GM12872 (cell line): ENCODE results near the gene LCNL1.

ENCODE experiments used
- TF ChIP-seq, protein P1 (sequence below): IDR thresholded peaks from 3 replicates; pipeline ENCODE4 v1.5.1; 2011; ENCODE audit warnings: low read depth, mild to moderate bottlenecking, low read length, moderate library complexity; ENCODE audit not compliant: insufficient read depth

Gene LCNL1

GRCh38 chr9:136963341-136963740 is 19.5 kb upstream of the LCNL1 start:
- TF ChIP-seq, protein P1, sequence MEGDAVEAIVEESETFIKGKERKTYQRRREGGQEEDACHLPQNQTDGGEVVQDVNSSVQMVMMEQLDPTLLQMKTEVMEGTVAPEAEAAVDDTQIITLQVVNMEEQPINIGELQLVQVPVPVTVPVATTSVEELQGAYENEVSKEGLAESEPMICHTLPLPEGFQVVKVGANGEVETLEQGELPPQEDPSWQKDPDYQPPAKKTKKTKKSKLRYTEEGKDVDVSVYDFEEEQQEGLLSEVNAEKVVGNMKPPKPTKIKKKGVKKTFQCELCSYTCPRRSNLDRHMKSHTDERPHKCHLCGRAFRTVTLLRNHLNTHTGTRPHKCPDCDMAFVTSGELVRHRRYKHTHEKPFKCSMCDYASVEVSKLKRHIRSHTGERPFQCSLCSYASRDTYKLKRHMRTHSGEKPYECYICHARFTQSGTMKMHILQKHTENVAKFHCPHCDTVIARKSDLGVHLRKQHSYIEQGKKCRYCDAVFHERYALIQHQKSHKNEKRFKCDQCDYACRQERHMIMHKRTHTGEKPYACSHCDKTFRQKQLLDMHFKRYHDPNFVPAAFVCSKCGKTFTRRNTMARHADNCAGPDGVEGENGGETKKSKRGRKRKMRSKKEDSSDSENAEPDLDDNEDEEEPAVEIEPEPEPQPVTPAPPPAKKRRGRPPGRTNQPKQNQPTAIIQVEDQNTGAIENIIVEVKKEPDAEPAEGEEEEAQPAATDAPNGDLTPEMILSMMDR, result no peak

- TF ChIP-seq, protein P1, result no peak
Measured at GRCh38 chr9:136963751-136964150, 19.0 kb upstream of the LCNL1 start.

- TF ChIP-seq, protein P1, result no peak
Measured at GRCh38 chr9:136964171-136964689, 18.6 kb upstream of the LCNL1 start.

DNA sequence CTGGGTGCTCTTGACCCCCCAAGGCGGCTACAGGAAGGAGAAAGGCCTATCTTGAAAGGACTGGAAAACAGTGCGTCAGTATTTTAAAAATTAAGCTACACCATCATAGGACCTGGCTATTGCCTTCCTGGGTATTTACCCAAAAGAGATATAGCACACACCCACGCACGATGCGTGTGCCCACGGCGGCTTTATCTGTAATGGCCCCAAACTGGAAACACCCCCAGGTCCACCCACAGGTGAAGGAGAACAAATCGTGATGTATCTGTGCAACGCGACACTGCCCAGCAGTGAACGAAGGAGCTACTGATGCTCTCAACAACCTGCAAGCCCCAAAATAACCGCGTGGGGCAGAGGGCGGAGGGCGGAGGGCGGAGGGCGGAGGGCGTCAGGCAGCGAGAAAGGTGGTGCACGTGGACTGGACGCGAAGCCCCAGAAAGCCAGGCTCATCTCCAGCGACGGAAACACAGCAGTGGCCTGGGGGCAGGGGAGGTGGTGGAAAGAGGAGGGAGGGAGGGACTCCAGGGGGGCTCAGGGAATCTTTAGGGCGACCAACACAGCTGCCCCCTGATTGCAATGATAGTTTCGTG is 17.9 kb upstream of the LCNL1 start:
- TF ChIP-seq, protein P1, result no peak

DNA sequence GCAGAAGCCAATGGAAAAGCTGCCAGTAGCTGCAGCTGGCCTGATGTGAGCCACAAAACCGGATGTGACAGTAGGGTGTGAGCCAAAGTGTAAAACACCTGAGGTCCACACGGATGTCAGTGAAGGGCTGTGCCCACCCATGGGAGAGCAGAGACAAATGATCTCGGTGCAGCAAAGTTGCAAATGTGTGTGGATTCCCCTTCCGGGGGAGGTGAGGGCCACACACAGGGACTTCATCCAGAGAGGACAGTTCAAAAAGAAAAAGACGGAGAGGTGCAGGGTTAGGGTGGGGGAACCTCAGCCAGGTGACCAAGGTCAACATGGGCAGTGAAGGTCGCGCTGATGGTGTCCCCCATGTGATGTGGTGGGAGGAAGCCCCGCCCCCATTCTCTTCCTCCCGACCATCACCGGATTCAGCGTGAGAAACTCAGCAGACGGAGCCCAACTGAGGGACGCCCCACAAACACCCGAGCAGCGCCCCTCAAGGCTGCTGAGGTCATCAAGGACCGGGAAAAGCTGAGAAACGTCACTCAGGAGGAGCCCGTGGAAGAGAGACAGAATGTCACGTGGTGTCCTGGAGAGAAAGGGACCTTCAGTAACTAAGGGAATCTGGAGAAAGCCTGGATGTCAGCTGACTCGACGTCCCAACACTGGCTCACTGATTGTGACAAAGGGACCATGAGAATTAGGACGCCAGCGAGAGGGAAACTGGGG is 16.9 kb upstream of the LCNL1 start:
- TF ChIP-seq, protein P1, result no peak

- TF ChIP-seq, protein P1, result no peak
Measured at GRCh38 chr9:136968333-136969127, 14.3 kb upstream of the LCNL1 start.

DNA sequence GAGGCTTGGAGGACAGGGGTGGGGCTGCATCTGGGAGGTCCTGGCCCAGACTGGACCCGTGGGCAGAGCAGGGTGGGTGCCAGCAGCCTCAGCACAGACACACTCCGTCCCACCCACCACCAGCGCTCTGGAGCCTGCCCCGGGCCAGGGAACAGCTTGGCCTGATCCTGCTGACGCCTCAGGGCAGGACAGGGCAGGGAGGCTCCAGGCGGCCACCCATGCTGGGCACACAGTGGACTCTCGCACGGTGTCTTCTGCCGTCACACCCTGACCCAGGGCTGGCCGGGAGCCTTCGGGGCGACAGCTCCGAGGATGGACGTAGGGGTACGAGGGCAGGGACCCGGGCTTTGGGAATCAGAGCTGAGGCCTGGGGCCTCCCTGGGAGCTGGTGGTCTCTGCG is 13.6 kb upstream of the LCNL1 start:
- TF ChIP-seq, protein P1, result no peak
